ENCODE results near the gene TGFB2. TPM values are rescaled to one million over a fixed set of nuclear protein-coding genes. Genes with fewer than 3 reads are reported as not detected.

Gene TGFB2
- total RNA-seq, 2 donors from 2014 or later, result 0.27 to 4.6 TPM

GRCh38 chr1:218468711-218469110 is 123.6 kb downstream of the TGFB2 start:
- Histone ChIP-seq H3K4me1 (no peaks in the 10 kb centered on the region), H3K9me3 (no peaks in the 10 kb centered on the region), H3K36me3 (no peaks in the 10 kb centered on the region), H3K27ac (no peak overlapping the region), H3K27me3 (no peaks in the 10 kb centered on the region), H3K9ac (ENCODE audit: low read depth in 2 of 2, low read length in 2 of 2) (no peak overlapping the region), H3K4me3 (no peak overlapping the region)
- no peak for DNase-seq
- TF ChIP-seq CTCF (IDR thresholded peaks at IDR 0.05), result no peak
- intact Hi-C loops (cut with DNase I), result no loop called here

- H3K4me3 ChIP-seq, result no peak overlapping the region
- no peak for DNase-seq
- intact Hi-C loops (cut with DNase I), result no loop called here
- H3K4me1 ChIP-seq, result no peaks in the 10 kb centered on the region
- H3K27ac ChIP-seq, result no peak overlapping the region
- H3K9me3 ChIP-seq, result no peaks in the 10 kb centered on the region
- H3K36me3 ChIP-seq, result no peaks in the 10 kb centered on the region
- H3K27me3 ChIP-seq, result no peaks in the 10 kb centered on the region
- H3K9ac ChIP-seq (ENCODE audit: low read depth in 2 of 2, low read length in 2 of 2), result no peak overlapping the region
- TF ChIP-seq CTCF (IDR thresholded peaks at IDR 0.05), result no peak
Measured at GRCh38 chr1:218472885-218473284, 127.7 kb downstream of the TGFB2 start.

- no peak overlapping the region for H3K27ac ChIP-seq
- no peak for DNase-seq
- no peak overlapping the region for H3K4me3 ChIP-seq
- intact Hi-C loops (cut with DNase I), result no loop called here
- H3K9me3 ChIP-seq, result no peaks in the 10 kb centered on the region
- no peaks in the 10 kb centered on the region for H3K27me3 ChIP-seq
- H3K4me1 ChIP-seq, result no peaks in the 10 kb centered on the region
- TF ChIP-seq CTCF (IDR thresholded peaks at IDR 0.05), result no peak
- H3K9ac ChIP-seq (ENCODE audit: low read depth in 2 of 2, low read length in 2 of 2), result no peak overlapping the region
- H3K36me3 ChIP-seq, result no peaks in the 10 kb centered on the region
Measured at GRCh38 chr1:218473522-218473921, 128.4 kb downstream of the TGFB2 start.

- DNase-seq, result no peak
- Histone ChIP-seq H3K27ac (no peak overlapping the region), H3K36me3 (no peaks in the 10 kb centered on the region), H3K4me3 (no peak overlapping the region), H3K4me1 (no peaks in the 10 kb centered on the region), H3K9me3 (no peaks in the 10 kb centered on the region), H3K27me3 (no peaks in the 10 kb centered on the region), H3K9ac (ENCODE audit: low read depth in 2 of 2, low read length in 2 of 2) (no peak overlapping the region)
- TF ChIP-seq CTCF (IDR thresholded peaks at IDR 0.05), result no peak
- intact Hi-C loops (cut with DNase I), result no loop called here
Measured at GRCh38 chr1:218474128-218474527, 129.0 kb downstream of the TGFB2 start.

- no peak overlapping the region for H3K4me3 ChIP-seq
- intact Hi-C loops (cut with DNase I), result no loop called here
Measured at GRCh38 chr1:218475275-218475674, 130.1 kb downstream of the TGFB2 start.

More at GRCh38 chr1:218475275-218475674, 130.1 kb downstream of the TGFB2 start:
- no peak for TF ChIP-seq CTCF (IDR thresholded peaks at IDR 0.05)
- no peak for DNase-seq
- H3K27ac ChIP-seq, result no peak overlapping the region
- H3K27me3 ChIP-seq, result no peaks in the 10 kb centered on the region
- no peak overlapping the region for H3K9ac ChIP-seq (ENCODE audit: low read depth in 2 of 2, low read length in 2 of 2)
- H3K36me3 ChIP-seq, result no peaks in the 10 kb centered on the region
- H3K4me1 ChIP-seq, result no peaks in the 10 kb centered on the region
- no peaks in the 10 kb centered on the region for H3K9me3 ChIP-seq

Data from colonic mucosa (tissue), 4 donors.